GM12878 (cell line): ENCODE measurements around the gene SOST. TPM values are rescaled to one million over a fixed set of nuclear protein-coding genes. Genes with fewer than 3 reads are reported as not detected.

Source experiments
- ATAC-seq: fragments of 200-7000 bp; cut with Tn5 transposase; 3 replicates; pipeline ENCODE4 v1.9.1; 2020; ENCODE audit warnings: mild to moderate bottlenecking, moderate library complexity
- BruUV-seq: library from RNA; stranded (reverse); fragments of 400-500 nt; replicated peaks from 2 replicates; lab custom pipeline; 2021; lab: Mats Ljungman, UMichigan
- CTCF ChIA-PET: fragments of 300-600 bp; sonication (Branson Sonifier 250); formaldehyde crosslinking; extraction: SDS; loops from one replicate; lab custom pipeline; 2021; ENCODE audit warnings: inconsistent platforms; lab: Yijun Ruan, JAX
- POLR2A ChIA-PET: fragments of 350-600 bp; formaldehyde crosslinking; extraction: SDS; loops from one replicate; lab custom pipeline; 2021; ENCODE audit warnings: inconsistent platforms; lab: Charles Lee
- RAD21 ChIA-PET: fragments of 300-600 bp; sonication (Branson Sonifier 250); formaldehyde crosslinking; loops from one replicate; lab custom pipeline; 2023; ENCODE audit warnings: antibody characterized with exemption; ENCODE audit not compliant: unreplicated experiment; lab: Charles Lee
- SMC1A ChIA-PET: fragments of 300-600 bp; sonication (Branson Sonifier 250); formaldehyde crosslinking; loops from one replicate; lab custom pipeline; 2023; ENCODE audit not compliant: unreplicated experiment, uncharacterized antibody; lab: Charles Lee
- DNase-seq: peaks from one replicate; pipeline ENCODE4 v3.0.0-alpha.2; 2011; ENCODE audit warnings: low read depth, low spot score
- FAIRE-seq: peaks from 3 replicates; lab custom pipeline; 2011; peaks lifted over from hg19 to GRCh38; lab: Jason Lieb, UNC
- H2AFZ ChIP-seq: 2 replicates; pipeline ENCODE4 v1.6.0; 2011; ENCODE audit warnings: low read depth, low read length, control low read depth; ENCODE audit not compliant: control insufficient read depth
- H3K27ac ChIP-seq: 2 replicates; pipeline ENCODE4 v1.5.1; 2011; ENCODE audit warnings: control low read depth; ENCODE audit not compliant: control insufficient read depth, insufficient read depth
- H3K27me3 ChIP-seq, 2 experiments: replicated peaks in 1 of 2; 2 replicates each; pipeline versions ENCODE4 v1.6.0 to v1.6.1; 2011; ENCODE audit warnings: low read length in 1 of 2; ENCODE audit not compliant: control insufficient read depth in 2 of 2, insufficient read depth in 2 of 2
- H3K36me3 ChIP-seq, 2 experiments: 2 replicates each; pipeline ENCODE4 v1.5.1; 2011; ENCODE audit warnings: low read length in 1 of 2; ENCODE audit not compliant: control insufficient read depth in 2 of 2, insufficient read depth in 2 of 2
- H3K4me1 ChIP-seq: 2 replicates; pipeline ENCODE4 v1.6.1; 2011; ENCODE audit warnings: mild to moderate bottlenecking, low read length, moderate library complexity, mixed read lengths; ENCODE audit not compliant: control insufficient read depth, insufficient read depth
- H3K4me2 ChIP-seq: 2 replicates; pipeline ENCODE4 v1.6.0; 2011; ENCODE audit warnings: control low read depth; ENCODE audit not compliant: control insufficient read depth, insufficient read depth
- H3K4me3 ChIP-seq: fragments of 200-600 bp; sonication (generic); 2 replicates; pipeline ENCODE4 v1.5.1; 2016
- H3K79me2 ChIP-seq: 2 replicates; pipeline ENCODE4 v1.6.0; 2011; ENCODE audit warnings: low read length; ENCODE audit not compliant: control insufficient read depth, insufficient read depth
- H3K9ac ChIP-seq: 2 replicates; pipeline ENCODE4 v1.8.0; 2011; ENCODE audit warnings: low read length, control low read depth, mixed read lengths; ENCODE audit not compliant: control insufficient read depth, insufficient read depth
- H3K9me3 ChIP-seq: replicated peaks from 3 replicates; pipeline ENCODE4 v1.5.1; 2011; ENCODE audit warnings: mild to moderate bottlenecking, low read length; ENCODE audit not compliant: control insufficient read depth, insufficient read depth
- H4K20me1 ChIP-seq: 2 replicates; pipeline ENCODE4 v1.6.0; 2011; ENCODE audit not compliant: control insufficient read depth, insufficient read depth
- BACH1 ChIP-seq: fragments of 450-650 bp; IDR thresholded peaks from 2 replicates; pipeline ENCODE4 v1.6.1; 2017; ENCODE audit warnings: mild to moderate bottlenecking, borderline replicate concordance
- BRCA1 ChIP-seq: IDR thresholded peaks from 2 replicates; pipeline ENCODE4 v1.6.1; 2011; ENCODE audit warnings: low read depth, low read length, improper control_type of control experiment
- CEBPZ ChIP-seq: fragments of 150-350 bp; IDR thresholded peaks from 2 replicates; pipeline ENCODE4 v1.6.1; 2016; ENCODE audit warnings: low read depth, low read length
- EGR1 ChIP-seq, 2 experiments: IDR thresholded peaks; 1 replicate in 1 of 2; 2 replicates in 1 of 2; pipeline ENCODE4 v1.6.1; 2011 to 2012; ENCODE audit warnings: low read depth in 2 of 2, low read length in 2 of 2, borderline replicate concordance in 1 of 2, mild to moderate bottlenecking in 1 of 2, moderate library complexity in 1 of 2
- ESRRA ChIP-seq: IDR thresholded peaks from 2 replicates; pipeline ENCODE4 v1.6.1; 2012; ENCODE audit warnings: mild to moderate bottlenecking, low read length, improper control_type of control experiment
- FOXM1 ChIP-seq: IDR thresholded peaks from 2 replicates; pipeline ENCODE4 v1.6.1; 2012; ENCODE audit warnings: low read depth, mild to moderate bottlenecking, inconsistent platforms, low read length, moderate library complexity
- NBN ChIP-seq: fragments of 450-650 bp; IDR thresholded peaks from 2 replicates; pipeline ENCODE4 v1.6.1; 2016
- NR2C1 ChIP-seq: fragments of 450-650 bp; IDR thresholded peaks from 2 replicates; pipeline ENCODE4 v1.6.1; 2017; ENCODE audit warnings: antibody characterized with exemption, mild to moderate bottlenecking, moderate library complexity
- RELA ChIP-seq: fragments of 450-650 bp; IDR thresholded peaks from 2 replicates; pipeline ENCODE4 v1.8.0; 2014; ENCODE audit warnings: borderline replicate concordance; ENCODE audit not compliant: partially characterized antibody
- RUNX3 ChIP-seq: IDR thresholded peaks from 2 replicates; pipeline ENCODE4 v1.6.1; 2012; ENCODE audit warnings: low read length, inconsistent platforms
- SP1 ChIP-seq: IDR thresholded peaks from one replicate; pipeline ENCODE4 v1.6.1; 2011; ENCODE audit warnings: low read depth, low read length
- STAT3 ChIP-seq: IDR thresholded peaks from 2 replicates; pipeline ENCODE4 v1.6.1; 2011; ENCODE audit warnings: low read depth, low read length, improper control_type of control experiment
- TARDBP ChIP-seq: IDR thresholded peaks from 2 replicates; pipeline ENCODE4 v1.6.1; 2016; ENCODE audit warnings: borderline replicate concordance
- TBL1XR1 ChIP-seq: IDR thresholded peaks from 2 replicates; pipeline ENCODE4 v1.6.1; 2012; ENCODE audit warnings: low read depth, low read length, improper control_type of control experiment
- YBX1 ChIP-seq: fragments of 450-650 bp; IDR thresholded peaks from 2 replicates; pipeline ENCODE4 v1.6.1; 2016; ENCODE audit warnings: antibody characterized with exemption
- ZNF207 ChIP-seq: fragments of 450-650 bp; IDR thresholded peaks from 2 replicates; pipeline ENCODE4 v1.6.1; 2014; ENCODE audit warnings: antibody characterized with exemption, mild to moderate bottlenecking, borderline replicate concordance
- WGBS: methylation state at CpG from one replicate; pipeline ENCODE4 v1.1.6; 2016; ENCODE audit warnings: low lambda C conversion rate; ENCODE audit not compliant: insufficient replicate concordance, insufficient coverage; ENCODE audit errors: missing lambda C conversion rate; 5-methylcytosine and 5-hydroxymethylcytosine counted together
- in situ Hi-C: fragments of 300-500 bp; cut with MboI; formaldehyde crosslinking; loops from 9 replicates; pipeline ENCODE4 v1.14.3; 2018; ENCODE audit warnings: mixed read lengths
- intact Hi-C: fragments of 100-400 bp; cut with micrococcal nuclease; formaldehyde crosslinking; loops from one replicate; pipeline ENCODE4 v1.14.2; 2022; ENCODE audit not compliant: unreplicated experiment
- polyA plus RNA-seq, 11 experiments: library from polyadenylated mRNA; depleted of rRNA in 4 of 11; unstranded in 6 of 11; stranded (reverse) in 5 of 11; fragments of >200 nt; fragmentation: Nextera tagmentation in 4 of 11; fragmentation: Illumina TruSeq in 1 of 11; extraction: Ambion mirVana in 4 of 11; extraction: Trizol in 1 of 11; gene quantifications; 1 replicate in 1 of 11; 2 replicates in 10 of 11; pipeline versions ENCODE4 v1.2.1 to v1.2.3, GENCODE V29; 2011 to 2016; ENCODE audit warnings: inconsistent platforms in 2 of 11, missing spikeins in 2 of 11, low read depth in 1 of 11
- total RNA-seq, 4 experiments: library from RNA; depleted of rRNA in 3 of 4; stranded (reverse); fragments of >200 nt in 3 of 4; fragmentation: Illumina TruSeq in 1 of 4; extraction: Trizol in 1 of 4; gene quantifications; 2 replicates each; pipeline versions ENCODE4 v1.2.1 to v1.2.3, GENCODE V29; 2013 to 2021

Gene SOST
- total and polyA plus RNA-seq, 10 of the 15 experiments (the other 5 are each of a cell fraction or from before 2014, with no cell fraction given) = not detected

GRCh38 chr17:43805117-43805516, 46.5 kb upstream of the SOST start (continued):
- TF ChIP-seq TARDBP (no peak), ESRRA (no peak)

- H3K36me3 ChIP-seq = no peaks in the 10 kb centered on the region
- H3K27ac ChIP-seq = no peak overlapping the region
- WGBS = under 1% methylated on average over 4 of the region's 4 CpGs
- ATAC-seq (no peak), DNase-seq (no peak), FAIRE-seq (no peak)
- no peak overlapping the region for H3K4me3 ChIP-seq
- no peak overlapping the region for H2AFZ ChIP-seq
- H3K79me2 ChIP-seq = no peaks in the 10 kb centered on the region
- H3K9me3 ChIP-seq = no peaks in the 10 kb centered on the region; the same call in 2 of the 3 replicates
- SMC1A ChIA-PET = no interaction called here
- POLR2A ChIA-PET = no interaction called here
- intact Hi-C loops (no loop called here), in situ Hi-C loops (no loop called here)
- no peaks in the 10 kb centered on the region for H3K4me1 ChIP-seq
- no peak overlapping the region for H3K4me2 ChIP-seq
- RAD21 ChIA-PET = no interaction called here
- no peak for TF ChIP-seq EGR1 (IDR thresholded peaks at IDR 0.05; ENCODE audit: borderline replicate concordance in 1 of 2, low read depth in 2 of 2, low read length in 2 of 2)
- TF ChIP-seq SP1 = no peak
- no peak for TF ChIP-seq STAT3
- no peak overlapping the region for H3K9ac ChIP-seq
- CTCF ChIA-PET = no interaction called here
- H4K20me1 ChIP-seq = no peaks in the 10 kb centered on the region
- no TSS peak for BruUV-seq
- H3K27me3 ChIP-seq = peaks cover 0 to 3% of the 10 kb centered on the region in 2 experiments; a peak in 2 of 4 replicates
Measured at GRCh38 chr17:43803758-43804157, 45.2 kb upstream of the SOST start.

- Histone ChIP-seq H4K20me1 (no peaks in the 10 kb centered on the region), H3K4me3 (no peak overlapping the region), H3K9ac (no peak overlapping the region), H3K4me2 (no peak overlapping the region), H3K36me3 (no peaks in the 10 kb centered on the region), H3K79me2 (no peaks in the 10 kb centered on the region), H3K9me3 (no peaks in the 10 kb centered on the region; the same call in 2 of the 3 replicates), H3K27me3 (peaks cover 0 to 3% of the 10 kb centered on the region in 2 experiments; a peak in 2 of 4 replicates), H3K4me1 (no peaks in the 10 kb centered on the region), H3K27ac (no peak overlapping the region)
- WGBS = 30% methylated on average over 3 of the region's 3 CpGs
- ChIA-PET RAD21 (no interaction called here), POLR2A (no interaction called here), SMC1A (interaction anchor here (1.6 kb wide), 1 partner anchor 44 kb away, joined by 3 read pairs; no protein-coding TSS in a partner anchor), CTCF (no interaction called here)
- FAIRE-seq = no peak
- ATAC-seq = no peak
- BruUV-seq = no TSS peak
- intact Hi-C loops = no loop called here
- in situ Hi-C loops = no loop called here
- TF ChIP-seq YBX1 (no peak), RELA (no peak), BRCA1 (no peak), NR2C1 (no peak), BACH1 (no peak), TBL1XR1 (no peak), RUNX3 (no peak), FOXM1 (no peak), CEBPZ (no peak), NBN (no peak), ZNF207 (no peak)
- TF ChIP-seq, all 136 proteins: peak for 0
- no peak overlapping the region for H2AFZ ChIP-seq
- no peak for DNase-seq
Measured at GRCh38 chr17:43801844-43802243, 43.3 kb upstream of the SOST start.
